Tibial nerve (tissue), 4 donors: Measurements from ENCODE around the gene C10orf67.
"Not testable (repeated sequence)": the region's sequence is repeated elsewhere in the genome, so short reads cannot be mapped to it uniquely, and the experiment has no call there.

ENCODE experiments used
- CTCF ChIP-seq, 5 experiments: fragments of 200-600 bp in 3 of 5; fragments of 450-650 bp in 2 of 5; sonication (generic) in 3 of 5; IDR thresholded peaks; one replicate each; pipeline ENCODE4 v1.5.1; 2016 to 2019; ENCODE audit warnings: antibody characterized with exemption in 5 of 5, mild to moderate bottlenecking in 3 of 5, moderate library complexity in 2 of 5
- EP300 ChIP-seq, 2 donors: sonication (generic); formaldehyde crosslinking; IDR thresholded peaks; one replicate each; pipeline ENCODE4 v1.6.1; 2017; ENCODE audit warnings: antibody characterized with exemption in 2 of 2, mild to moderate bottlenecking in 1 of 2

DNA sequence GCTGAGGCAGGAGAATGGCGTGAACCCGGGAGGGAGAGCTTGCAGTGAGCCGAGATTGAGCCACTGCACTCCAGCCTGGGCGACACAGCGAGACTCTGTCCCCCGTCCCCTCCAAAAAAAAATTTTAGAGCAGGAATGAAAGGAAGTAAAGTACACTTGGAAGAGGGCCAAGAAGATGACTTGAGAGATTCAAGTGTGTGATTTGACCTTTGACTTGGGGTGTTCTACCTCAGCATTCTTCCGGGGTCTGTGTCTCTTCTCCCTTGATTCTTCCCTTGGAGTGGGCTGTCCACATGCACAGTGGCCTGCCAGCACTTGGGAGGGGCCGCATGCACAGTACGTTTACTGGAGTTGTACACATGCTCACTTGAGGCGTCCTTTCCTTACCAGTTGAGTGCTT, 45.8 kb upstream of the C10orf67 start:
- not testable (repeated sequence) for TF ChIP-seq EP300, CTCF (IDR thresholded peaks at IDR 0.05)
